Measurements from ENCODE around the gene MEIS2.

The MEIS2 gene

DNA sequence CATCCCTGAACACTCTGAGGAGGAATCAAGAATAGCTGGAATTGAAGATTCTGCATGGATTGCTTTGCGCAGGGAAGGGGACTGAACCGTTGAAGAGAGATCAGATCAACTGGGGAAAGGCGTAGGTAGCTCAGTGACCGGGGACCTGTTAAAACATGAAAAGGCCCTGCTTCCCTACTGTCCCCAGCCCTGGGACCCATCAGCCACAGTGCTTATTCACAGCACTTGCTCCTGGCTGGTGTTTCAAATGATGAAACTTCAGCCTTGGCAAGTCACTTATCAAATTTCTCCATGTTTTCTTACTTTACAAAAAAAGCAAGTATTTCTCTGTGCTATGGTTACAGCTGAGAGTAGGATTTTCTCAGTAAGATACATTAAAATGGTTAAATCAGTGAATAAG lies 199.3 kb downstream of the MEIS2 start:
- Histone ChIP-seq H3K4me1 (ENCODE audit: insufficient read depth, poor library complexity, severe bottlenecking) (no peaks in the 10 kb centered on the region), H3K9me3 (ENCODE audit: severe bottlenecking) (no peaks in the 10 kb centered on the region), H3K36me3 (ENCODE audit: low read depth) (no peaks in the 10 kb centered on the region), H3K4me3 (ENCODE audit: severe bottlenecking) (no peak overlapping the region), H3K27me3 (ENCODE audit: insufficient read depth, poor library complexity, severe bottlenecking) (peaks cover 15% of the 10 kb centered on the region), H3K27ac (ENCODE audit: poor library complexity, severe bottlenecking) (no peak overlapping the region)
- TF ChIP-seq, protein P1, sequence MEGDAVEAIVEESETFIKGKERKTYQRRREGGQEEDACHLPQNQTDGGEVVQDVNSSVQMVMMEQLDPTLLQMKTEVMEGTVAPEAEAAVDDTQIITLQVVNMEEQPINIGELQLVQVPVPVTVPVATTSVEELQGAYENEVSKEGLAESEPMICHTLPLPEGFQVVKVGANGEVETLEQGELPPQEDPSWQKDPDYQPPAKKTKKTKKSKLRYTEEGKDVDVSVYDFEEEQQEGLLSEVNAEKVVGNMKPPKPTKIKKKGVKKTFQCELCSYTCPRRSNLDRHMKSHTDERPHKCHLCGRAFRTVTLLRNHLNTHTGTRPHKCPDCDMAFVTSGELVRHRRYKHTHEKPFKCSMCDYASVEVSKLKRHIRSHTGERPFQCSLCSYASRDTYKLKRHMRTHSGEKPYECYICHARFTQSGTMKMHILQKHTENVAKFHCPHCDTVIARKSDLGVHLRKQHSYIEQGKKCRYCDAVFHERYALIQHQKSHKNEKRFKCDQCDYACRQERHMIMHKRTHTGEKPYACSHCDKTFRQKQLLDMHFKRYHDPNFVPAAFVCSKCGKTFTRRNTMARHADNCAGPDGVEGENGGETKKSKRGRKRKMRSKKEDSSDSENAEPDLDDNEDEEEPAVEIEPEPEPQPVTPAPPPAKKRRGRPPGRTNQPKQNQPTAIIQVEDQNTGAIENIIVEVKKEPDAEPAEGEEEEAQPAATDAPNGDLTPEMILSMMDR (IDR thresholded peaks at IDR 0.05; ENCODE audit: poor library complexity, severe bottlenecking): no peak
- no peak for DNase-seq (ENCODE audit: low spot score)
- no peak for ATAC-seq (ENCODE audit: low read depth)

DNA sequence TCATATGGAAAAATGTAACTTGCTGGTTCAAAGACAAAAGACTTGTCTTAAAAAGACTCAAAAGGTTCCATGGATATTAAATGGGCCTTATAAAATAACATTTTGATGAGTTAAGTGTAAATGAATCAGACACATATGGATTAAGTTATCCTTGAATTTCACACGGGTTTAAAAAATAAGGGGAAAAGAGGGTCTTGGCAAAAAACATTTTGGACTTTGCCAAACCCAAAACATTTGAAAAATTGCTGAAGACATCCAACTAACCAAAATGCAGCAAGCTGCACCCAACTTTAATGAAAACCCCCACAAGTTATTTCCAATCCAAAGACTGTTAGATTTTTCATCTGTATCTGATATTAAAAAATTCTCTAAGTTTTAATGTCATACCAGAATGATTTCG lies 200.7 kb downstream of the MEIS2 start:
- H3K27me3 ChIP-seq (ENCODE audit: insufficient read depth, poor library complexity, severe bottlenecking): peaks cover 8% of the 10 kb centered on the region
- TF ChIP-seq, protein P1 (IDR thresholded peaks at IDR 0.05; ENCODE audit: poor library complexity, severe bottlenecking): no peak
- H3K9me3 ChIP-seq (ENCODE audit: severe bottlenecking): no peaks in the 10 kb centered on the region
- ATAC-seq (ENCODE audit: low read depth) (no peak), DNase-seq (ENCODE audit: low spot score) (no peak)
- H3K4me1 ChIP-seq (ENCODE audit: insufficient read depth, poor library complexity, severe bottlenecking): no peaks in the 10 kb centered on the region
- H3K27ac ChIP-seq (ENCODE audit: poor library complexity, severe bottlenecking): no peak overlapping the region
- H3K36me3 ChIP-seq (ENCODE audit: low read depth): no peaks in the 10 kb centered on the region
- H3K4me3 ChIP-seq (ENCODE audit: severe bottlenecking): no peak overlapping the region

DNA sequence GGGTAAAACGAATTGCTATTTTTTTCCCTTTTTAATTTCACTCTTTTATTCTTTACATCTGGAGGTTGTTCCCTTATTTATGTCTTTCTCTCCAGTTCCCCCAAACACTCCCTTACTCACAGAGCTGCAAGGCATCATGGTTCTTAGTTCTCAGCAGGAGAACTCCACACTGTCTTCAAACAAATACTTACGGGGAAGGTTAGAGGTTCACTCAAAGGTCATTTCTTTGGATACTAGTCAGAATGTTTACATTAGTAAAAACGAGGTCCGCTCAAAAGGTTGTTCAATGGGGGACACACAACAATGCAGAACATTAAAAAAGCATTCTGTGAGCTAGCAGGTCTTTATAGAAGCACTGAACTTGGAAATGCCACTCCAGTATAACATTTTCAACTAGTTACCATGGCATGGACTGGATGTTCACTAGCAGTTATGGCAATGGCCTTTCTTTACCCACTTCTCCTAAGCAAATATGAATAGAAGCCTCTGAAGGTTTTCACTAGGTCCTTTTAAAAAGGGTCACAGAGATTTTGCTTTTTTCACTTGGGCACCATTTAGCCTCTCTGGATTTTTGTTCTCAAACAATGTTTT lies 201.7 kb downstream of the MEIS2 start:
- no peak overlapping the region for H3K27ac ChIP-seq (ENCODE audit: poor library complexity, severe bottlenecking)
- H3K4me1 ChIP-seq (ENCODE audit: insufficient read depth, poor library complexity, severe bottlenecking): no peaks in the 10 kb centered on the region
- no peaks in the 10 kb centered on the region for H3K9me3 ChIP-seq (ENCODE audit: severe bottlenecking)
- H3K36me3 ChIP-seq (ENCODE audit: low read depth): no peaks in the 10 kb centered on the region
- no peak overlapping the region for H3K4me3 ChIP-seq (ENCODE audit: severe bottlenecking)
- TF ChIP-seq, protein P1 (IDR thresholded peaks at IDR 0.05; ENCODE audit: poor library complexity, severe bottlenecking): no peak
- ATAC-seq (ENCODE audit: low read depth): no peak
- peaks cover 6% of the 10 kb centered on the region for H3K27me3 ChIP-seq (ENCODE audit: insufficient read depth, poor library complexity, severe bottlenecking)
- no peak for DNase-seq (ENCODE audit: low spot score)

DNA sequence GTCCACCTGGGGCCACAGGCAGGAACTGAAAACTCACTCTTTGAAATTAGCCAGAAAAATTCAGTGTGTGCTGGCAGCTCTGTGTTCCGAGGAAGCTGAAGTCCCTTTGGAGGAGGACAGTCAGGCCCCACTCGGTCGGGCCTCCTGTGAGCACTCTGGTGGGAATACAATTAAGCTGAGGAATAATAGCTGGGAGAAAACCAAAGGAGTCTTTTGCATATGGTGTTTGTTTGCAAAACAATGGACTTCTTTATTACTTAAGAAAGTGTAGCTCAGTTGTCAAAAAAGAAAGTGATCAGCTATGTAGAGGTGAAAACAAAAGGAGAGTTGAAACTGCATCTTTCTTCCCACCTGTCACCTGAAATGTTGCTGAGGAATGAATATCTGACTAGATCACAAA lies 202.5 kb downstream of the MEIS2 start:
- H3K4me1 ChIP-seq (ENCODE audit: insufficient read depth, poor library complexity, severe bottlenecking): no peaks in the 10 kb centered on the region
- DNase-seq (ENCODE audit: low spot score) (no peak), ATAC-seq (ENCODE audit: low read depth) (no peak)
- H3K4me3 ChIP-seq (ENCODE audit: severe bottlenecking): no peak overlapping the region
- TF ChIP-seq, protein P1 (IDR thresholded peaks at IDR 0.05; ENCODE audit: poor library complexity, severe bottlenecking): no peak
- peaks cover 6% of the 10 kb centered on the region for H3K27me3 ChIP-seq (ENCODE audit: insufficient read depth, poor library complexity, severe bottlenecking)
- H3K36me3 ChIP-seq (ENCODE audit: low read depth): no peaks in the 10 kb centered on the region
- no peaks in the 10 kb centered on the region for H3K9me3 ChIP-seq (ENCODE audit: severe bottlenecking)
- no peak overlapping the region for H3K27ac ChIP-seq (ENCODE audit: poor library complexity, severe bottlenecking)

DNA sequence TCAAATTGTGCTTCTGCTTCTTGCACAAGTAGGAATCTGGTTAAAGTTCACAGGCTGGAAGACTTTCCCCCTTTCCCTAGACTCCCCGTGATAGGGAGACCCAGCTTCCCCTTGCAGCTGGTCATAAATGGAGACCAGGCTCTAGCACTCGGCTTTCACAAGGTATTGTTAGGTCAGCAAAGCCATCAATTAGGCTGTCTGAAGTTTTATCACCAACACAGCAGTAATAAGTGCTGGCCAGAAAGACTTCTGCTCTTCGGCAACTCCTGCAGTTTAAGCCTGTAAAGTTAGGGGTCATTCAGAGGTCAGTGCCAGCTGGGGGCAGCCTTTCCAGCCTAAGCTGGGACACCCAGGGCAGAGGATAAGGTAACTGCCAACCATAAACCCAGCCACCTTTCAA lies 203.4 kb downstream of the MEIS2 start:
- Histone ChIP-seq H3K4me1 (ENCODE audit: insufficient read depth, poor library complexity, severe bottlenecking) (no peaks in the 10 kb centered on the region), H3K27me3 (ENCODE audit: insufficient read depth, poor library complexity, severe bottlenecking) (peaks cover 6% of the 10 kb centered on the region), H3K4me3 (ENCODE audit: severe bottlenecking) (no peak overlapping the region), H3K9me3 (ENCODE audit: severe bottlenecking) (no peaks in the 10 kb centered on the region), H3K36me3 (ENCODE audit: low read depth) (no peaks in the 10 kb centered on the region), H3K27ac (ENCODE audit: poor library complexity, severe bottlenecking) (no peak overlapping the region)
- no peak for ATAC-seq (ENCODE audit: low read depth)
- TF ChIP-seq, protein P1 (IDR thresholded peaks at IDR 0.05; ENCODE audit: poor library complexity, severe bottlenecking): no peak
- no peak for DNase-seq (ENCODE audit: low spot score)

All from RWPE2 (cell line).